H1 (cell line): ENCODE data around the gene CCDC33. TPM values are rescaled to one million over a fixed set of nuclear protein-coding genes. Genes with fewer than 3 reads are reported as not detected.

Experiments
- CTCF ChIA-PET: fragments of 300-600 bp; sonication (Branson Sonifier 250); formaldehyde crosslinking; loops from one replicate; lab custom pipeline; 2021; ENCODE audit not compliant: partially characterized antibody; lab: Charles Lee
- POLR2A ChIA-PET: fragments of 300-600 bp; sonication (Branson Sonifier 250); formaldehyde crosslinking; loops from one replicate; lab custom pipeline; 2021; ENCODE audit warnings: inconsistent platforms; ENCODE audit not compliant: partially characterized antibody; lab: Charles Lee
- DNase-seq, 2 experiments: peaks; one replicate each; pipeline versions ENCODE4 v3.0.0 to v3.0.0-alpha.2; 2010 to 2022; ENCODE audit warnings: low spot score in 2 of 2, low read depth in 1 of 2, mixed read lengths in 1 of 2
- FAIRE-seq: peaks from 2 replicates; lab custom pipeline; 2011; peaks lifted over from hg19 to GRCh38; lab: Jason Lieb, UNC
- H2AFZ ChIP-seq: 2 replicates; pipeline ENCODE4 v1.8.1; 2012; ENCODE audit warnings: low read length, inconsistent platforms
- H2AK5ac ChIP-seq: 2 replicates; pipeline ENCODE4 v1.6.1; 2013; ENCODE audit warnings: low read depth, low read length
- H2BK120ac ChIP-seq: replicated peaks from 2 replicates; pipeline ENCODE3; 2013; ENCODE audit warnings: low read depth, low read length, inconsistent platforms
- H2BK12ac ChIP-seq: 2 replicates; pipeline ENCODE4 v1.6.1; 2013; ENCODE audit warnings: low read depth, low read length
- H2BK15ac ChIP-seq: 2 replicates; pipeline ENCODE4 v1.6.1; 2013; ENCODE audit warnings: low read length
- H2BK20ac ChIP-seq: 2 replicates; pipeline ENCODE4 v1.6.1; 2013; ENCODE audit warnings: low read length
- H2BK5ac ChIP-seq: 2 replicates; pipeline ENCODE4 v1.6.1; 2013; ENCODE audit warnings: low read depth, low read length
- H3K14ac ChIP-seq: 2 replicates; pipeline ENCODE4 v1.6.1; 2013; ENCODE audit warnings: inconsistent platforms; ENCODE audit not compliant: insufficient read length
- H3K18ac ChIP-seq: 2 replicates; pipeline ENCODE4 v1.6.1; 2013; ENCODE audit warnings: low read length; ENCODE audit errors: extremely low read depth
- H3K23ac ChIP-seq: 2 replicates; pipeline ENCODE4 v1.6.1; 2013; ENCODE audit warnings: inconsistent platforms; ENCODE audit not compliant: insufficient read length
- H3K23me2 ChIP-seq: 2 replicates; pipeline ENCODE4 v1.6.1; 2013; ENCODE audit warnings: low read depth, low read length
- H3K27ac ChIP-seq: 2 replicates; pipeline ENCODE4 v1.6.1; 2011; ENCODE audit warnings: low read depth, low read length, inconsistent platforms
- H3K27me3 ChIP-seq, 4 experiments: replicated peaks in 1 of 4; 1 replicate in 1 of 4; 2 replicates in 3 of 4; pipeline versions ENCODE4 v1.6.1 to v1.8.1; 2011 to 2013; ENCODE audit warnings: low read length in 3 of 4, mild to moderate bottlenecking in 3 of 4, inconsistent platforms in 2 of 4, mixed read lengths in 2 of 4, moderate library complexity in 1 of 4; ENCODE audit not compliant: control insufficient read depth in 3 of 4, insufficient read depth in 3 of 4; ENCODE audit errors: extremely low read depth in 1 of 4
- H3K36me3 ChIP-seq, 4 experiments: 2 replicates each; pipeline versions ENCODE4 v1.6.1 to v1.8.1; 2011 to 2013; ENCODE audit warnings: mild to moderate bottlenecking in 4 of 4, low read length in 3 of 4, moderate library complexity in 2 of 4, control low read depth in 1 of 4, inconsistent platforms in 1 of 4; ENCODE audit not compliant: insufficient read depth in 4 of 4, control insufficient read depth in 2 of 4
- H3K4ac ChIP-seq: replicated peaks from 2 replicates; pipeline ENCODE3; 2013; ENCODE audit warnings: low read length, low read depth, mixed read lengths, inconsistent platforms; ENCODE audit not compliant: insufficient read length
- H3K4me1 ChIP-seq, 4 experiments: replicated peaks in 1 of 4; 1 replicate in 1 of 4; 2 replicates in 3 of 4; pipeline versions ENCODE4 v1.6.1 to v1.8.1; 2011 to 2013; ENCODE audit warnings: low read length in 3 of 4, inconsistent platforms in 2 of 4, mixed read lengths in 1 of 4; ENCODE audit not compliant: insufficient read depth in 4 of 4, control insufficient read depth in 3 of 4
- H3K4me2 ChIP-seq, 2 experiments: 2 replicates each; pipeline versions ENCODE4 v1.6.1 to v1.8.1; 2011 to 2013; ENCODE audit warnings: low read depth in 2 of 2, low read length in 2 of 2, control low read depth in 1 of 2, inconsistent platforms in 1 of 2, mild to moderate bottlenecking in 1 of 2; ENCODE audit not compliant: insufficient read depth in 1 of 2
- H3K4me3 ChIP-seq, 4 experiments: fragments of 200-600, 300-600 bp in 1 of 4; sonication (generic), shearing (Covaris generic), sonication (Bioruptor Twin) in 1 of 4; 2 replicates each; pipeline versions ENCODE4 v1.5.1 to v1.8.1; 2011 to 2016; ENCODE audit warnings: low read length in 4 of 4, low read depth in 3 of 4, control low read depth in 2 of 4, inconsistent platforms in 2 of 4, mild to moderate bottlenecking in 2 of 4, mixed read lengths in 1 of 4, moderate library complexity in 1 of 4; ENCODE audit not compliant: insufficient read depth in 2 of 4; ENCODE audit errors: extremely low read depth in 1 of 4
- H3K56ac ChIP-seq: replicated peaks from 2 replicates; pipeline ENCODE3; 2013; ENCODE audit warnings: low read depth, mild to moderate bottlenecking, mixed read lengths, low read length, inconsistent platforms; ENCODE audit not compliant: insufficient read length
- H3K79me1 ChIP-seq: 2 replicates; pipeline ENCODE4 v1.6.1; 2013; ENCODE audit warnings: low read depth, low read length, control low read depth
- H3K79me2 ChIP-seq, 2 experiments: 2 replicates each; pipeline versions ENCODE4 v1.6.1 to v1.8.1; 2012 to 2013; ENCODE audit warnings: low read length in 2 of 2, mild to moderate bottlenecking in 2 of 2, inconsistent platforms in 1 of 2; ENCODE audit not compliant: insufficient read depth in 2 of 2, control insufficient read depth in 1 of 2
- H3K9ac ChIP-seq, 4 experiments: replicated peaks in 1 of 4; 1 replicate in 1 of 4; 2 replicates in 3 of 4; pipeline versions ENCODE4 v1.6.1 to v1.8.1; 2011 to 2013; ENCODE audit warnings: low read depth in 3 of 4, low read length in 3 of 4, control low read depth in 2 of 4, mild to moderate bottlenecking in 2 of 4, moderate library complexity in 2 of 4, inconsistent platforms in 1 of 4; ENCODE audit errors: extremely low read depth in 1 of 4
- H3K9me3 ChIP-seq, 2 experiments: 2 replicates each; pipeline versions ENCODE4 v1.6.1 to v1.8.1; 2012 to 2013; ENCODE audit warnings: mild to moderate bottlenecking in 2 of 2, moderate library complexity in 2 of 2, control low read depth in 1 of 2, inconsistent platforms in 1 of 2, low read depth in 1 of 2, low read length in 1 of 2, mixed read lengths in 1 of 2; ENCODE audit not compliant: insufficient read depth in 2 of 2
- H4K20me1 ChIP-seq, 2 experiments: replicated peaks in 1 of 2; 2 replicates each; pipeline versions ENCODE3 to v1.8.1; 2011 to 2013; ENCODE audit warnings: inconsistent platforms in 2 of 2, low read length in 2 of 2, mild to moderate bottlenecking in 1 of 2; ENCODE audit not compliant: insufficient read depth in 2 of 2, control insufficient read depth in 1 of 2
- H4K5ac ChIP-seq: 2 replicates; pipeline ENCODE4 v1.6.1; 2013; ENCODE audit warnings: low read length, low read depth, mixed read lengths, inconsistent platforms; ENCODE audit not compliant: insufficient read length
- H4K8ac ChIP-seq: 2 replicates; pipeline ENCODE4 v1.8.0; 2013; ENCODE audit warnings: mild to moderate bottlenecking, moderate library complexity, low read length, inconsistent platforms; ENCODE audit not compliant: insufficient read depth; ENCODE audit errors: extremely low read depth
- H4K91ac ChIP-seq: replicated peaks from 2 replicates; pipeline ENCODE3; 2013; ENCODE audit warnings: low read length, mixed read lengths, inconsistent platforms; ENCODE audit not compliant: insufficient read length
- BCL11A ChIP-seq, 2 experiments: IDR thresholded peaks; one replicate each; pipeline ENCODE4 v1.6.1; 2011; ENCODE audit warnings: low read depth in 2 of 2, low read length in 2 of 2, mild to moderate bottlenecking in 2 of 2
- CREB1 ChIP-seq: IDR thresholded peaks from 2 replicates; pipeline ENCODE4 v1.6.1; 2012; ENCODE audit warnings: inconsistent platforms
- E2F6 ChIP-seq: IDR thresholded peaks from 2 replicates; pipeline ENCODE4 v1.6.1; 2012; ENCODE audit warnings: inconsistent platforms
- JUND ChIP-seq: IDR thresholded peaks from 2 replicates; pipeline ENCODE4 v1.6.1; 2011; ENCODE audit warnings: mild to moderate bottlenecking, improper control_type of control experiment, low read length
- PHF8 ChIP-seq: fragments of 200-600 bp; sonication (generic); conservative IDR thresholded peaks from 2 replicates; pipeline ENCODE4 v1.7.1; 2012; ENCODE audit warnings: low read depth, mild to moderate bottlenecking, inconsistent platforms, low read length, moderate library complexity
- POLR2A ChIP-seq, 2 experiments: IDR thresholded peaks; 1 replicate in 1 of 2; 2 replicates in 1 of 2; pipeline ENCODE4 v1.6.1; 2011; ENCODE audit warnings: low read depth in 2 of 2, low read length in 2 of 2, mild to moderate bottlenecking in 2 of 2; ENCODE audit errors: control extremely low read depth in 1 of 2
- RFX5 ChIP-seq: IDR thresholded peaks from 2 replicates; pipeline ENCODE4 v1.6.1; 2011; ENCODE audit warnings: low read depth, low read length, improper control_type of control experiment, borderline replicate concordance
- RNF2 ChIP-seq: fragments of 200-900, 300-1000 bp; sonication (generic); IDR thresholded peaks from 2 replicates; pipeline ENCODE4 v1.7.1; 2016; ENCODE audit warnings: borderline replicate concordance, low read depth, mild to moderate bottlenecking, antibody characterized with exemption, low read length; ENCODE audit not compliant: poor library complexity, severe bottlenecking; ENCODE audit errors: missing control alignments
- SIRT6 ChIP-seq: IDR thresholded peaks from one replicate; pipeline ENCODE4 v1.7.1; 2012; ENCODE audit warnings: low read length, inconsistent platforms
- SRF ChIP-seq: IDR thresholded peaks from 2 replicates; pipeline ENCODE4 v1.6.1; 2011; ENCODE audit warnings: mild to moderate bottlenecking, low read depth, low read length, moderate library complexity
- WGBS, 2 experiments: shearing (Covaris generic) in 1 of 2; methylation state at CpG; one replicate each; pipeline versions ENCODE4 v1.1.6 to v1.1.7; 2013 to 2015; ENCODE audit warnings: low lambda C conversion rate in 2 of 2, mixed read lengths in 2 of 2, inconsistent platforms in 1 of 2, low coverage in 1 of 2, missing lambda C conversion rate in 1 of 2; ENCODE audit not compliant: insufficient replicate concordance in 2 of 2, insufficient coverage in 1 of 2, insufficient read length in 1 of 2; ENCODE audit errors: extremely low coverage in 1 of 2, missing lambda C conversion rate in 1 of 2; 5-methylcytosine and 5-hydroxymethylcytosine counted together
- polyA plus RNA-seq, 7 experiments: library from polyadenylated mRNA; depleted of rRNA in 3 of 7; stranded (reverse) in 5 of 7; unstranded in 2 of 7; fragments of >200 nt in 5 of 7; fragments of 200-250 nt in 2 of 7; gene quantifications; 1 replicate in 5 of 7; 2 replicates in 1 of 7; 4 replicates in 1 of 7; pipeline versions ENCODE4 v1.2.1 to v1.2.3, GENCODE V29; 2011 to 2013; ENCODE audit warnings: missing spikeins in 2 of 7, mixed read lengths in 2 of 7
- total RNA-seq: library from RNA; stranded (reverse); fragmentation: NEBNext Ultra II Directional; extraction: Animal tissue kit (Norgen Biotek cat#: 25700); gene quantifications from 2 replicates; pipeline ENCODE4 v1.2.1, GENCODE V29; 2021

Gene CCDC33
- total and polyA plus RNA-seq, 2 of the 8 experiments (the other 6 are each of a cell fraction or from before 2014, with no cell fraction given), result 2.0 to 2.7 TPM

- Histone ChIP-seq H4K5ac (no peak overlapping the region), H2AK5ac (no peak overlapping the region), H2BK5ac (peak overlapping the region; percentile 71; the same call in 1 of the 2 replicates), H2BK120ac (no peak overlapping the region), H4K20me1 (no peaks in the 10 kb centered on the region), H3K23me2 (no peaks in the 10 kb centered on the region), H3K9me3 (no peaks in the 10 kb centered on the region; a peak in 1 of 4 replicates), H3K23ac (no peak overlapping the region), H3K27me3 (no peaks in the 10 kb centered on the region), H3K79me1 (no peaks in the 10 kb centered on the region), H3K4ac (peak overlapping the region; percentile 18), H2BK12ac (peak overlapping the region; percentile 90; the same call in 1 of the 2 replicates), H3K27ac (no peak overlapping the region), H3K4me3 (no peak overlapping the region), H4K8ac (no peak overlapping the region), H2AFZ (no peak overlapping the region), H2BK15ac (peak overlapping the region; percentile 72; the same call in 1 of the 2 replicates), H3K4me1 (peaks cover 3 to 21% (median 14%) of the 10 kb centered on the region in 4 experiments), H3K18ac (peak overlapping the region; percentile 60; the same call in 1 of the 2 replicates), H2BK20ac (peak overlapping the region; percentile 87), H3K36me3 (no peaks in the 10 kb centered on the region), H3K79me2 (no peaks in the 10 kb centered on the region), H3K4me2 (no peak overlapping the region), H4K91ac (peak overlapping the region; percentile 20), H3K9ac (no peak overlapping the region), H3K56ac (no peak overlapping the region), H3K14ac (no peak overlapping the region)
- peak in 1 of 2 experiments; percentile 84 for DNase-seq
- peak; percentile 19 for FAIRE-seq
- CTCF ChIA-PET, result interaction anchor here (0.6 to 18.1 kb wide), 66 partner anchors 9 to 374 kb away, joined by 3 to 353 read pairs (median 4); partner anchors contain the start of genes CYP11A1, ISLR and ISLR2
- 83% methylated on average over 10 of the region's 10 CpGs; no CpG with 5 or more reads in 1 of the 2 experiments for WGBS, 2 experiments
- POLR2A ChIA-PET, result interaction anchor here (0.9 to 4.6 kb wide), 5 partner anchors 9 to 267 kb away, joined by 3 to 19 read pairs (median 5); no protein-coding TSS in a partner anchor
- TF ChIP-seq BCL11A (IDR thresholded peaks at IDR 0.05; ENCODE audit: low read depth in 2 of 2, low read length in 2 of 2) (no peak), PHF8 (no peak), E2F6 (peak; percentile 89), POLR2A (IDR thresholded peaks at IDR 0.05; ENCODE audit: control extremely low read depth in 1 of 2, low read depth in 2 of 2, low read length in 2 of 2) (no peak), RFX5 (no peak), CREB1 (no peak), SRF (no peak), RNF2 (no peak), SIRT6 (no peak), JUND (no peak)
These were observed 84.5 kb downstream of the CCDC33 start for GRCh38 chr15:74320352-74321247.
